Immature natural killer cell (primary cell): ENCODE measurements around the gene GINS2. TPM values are rescaled to one million over a fixed set of nuclear protein-coding genes. Genes with fewer than 3 reads are reported as not detected.

ENCODE experiments used
- DNase-seq, 3 donors: peaks; one replicate each; pipeline ENCODE4 v3.0.0; 2022; ENCODE audit warnings: mixed read lengths in 1 of 3
- H3K27ac Mint-ChIP-seq, 6 donors: one replicate each; pipeline ENCODE4 v1.8.0; 2020; ENCODE audit warnings: mixed read lengths in 6 of 6, mild to moderate bottlenecking in 5 of 6, inconsistent platforms in 4 of 6, moderate library complexity in 3 of 6
- H3K27me3 Mint-ChIP-seq, 3 donors: one replicate each; pipeline ENCODE4 v1.8.0; 2020 to 2021; ENCODE audit warnings: low read depth in 3 of 3, mild to moderate bottlenecking in 3 of 3, mixed read lengths in 3 of 3, moderate library complexity in 3 of 3, inconsistent platforms in 1 of 3
- H3K36me3 Mint-ChIP-seq, 3 donors: one replicate each; pipeline ENCODE4 v1.8.0; 2020; ENCODE audit warnings: mixed read lengths in 3 of 3, inconsistent platforms in 2 of 3, mild to moderate bottlenecking in 2 of 3
- H3K4me1 Mint-ChIP-seq, 2 donors: one replicate each; pipeline ENCODE4 v1.8.0; 2020; ENCODE audit warnings: inconsistent platforms in 2 of 2, mild to moderate bottlenecking in 2 of 2, mixed read lengths in 2 of 2, moderate library complexity in 1 of 2
- H3K4me3 Mint-ChIP-seq, 5 donors: one replicate each; pipeline ENCODE4 v1.8.0; 2020; ENCODE audit warnings: mild to moderate bottlenecking in 5 of 5, mixed read lengths in 5 of 5, inconsistent platforms in 3 of 5, moderate library complexity in 3 of 5
- H3K9me3 Mint-ChIP-seq, 6 donors: one replicate each; pipeline ENCODE4 v1.8.0; 2020; ENCODE audit warnings: mild to moderate bottlenecking in 6 of 6, mixed read lengths in 6 of 6, inconsistent platforms in 4 of 6, moderate library complexity in 3 of 6
- polyA plus RNA-seq, 3 donors: library from polyadenylated mRNA; unstranded; fragments of 300-500 nt; fragmentation: Illumina TruSeq; gene quantifications; one replicate each; pipeline ENCODE4 v1.2.3, GENCODE V29; 2021

Gene GINS2
- polyA plus RNA-seq, 3 donors from 2014 or later = 2.0 to 2.1 TPM; not detected in 1

- H3K27me3 Mint-ChIP-seq = peaks cover 0 to 11% (median 7%) of the 10 kb centered on the region in 3 donors
- H3K36me3 Mint-ChIP-seq = peaks cover 11 to 46% (median 23%) of the 10 kb centered on the region in 3 donors
- DNase-seq = no peak
- peak overlapping the region in 2 of 6 donors; percentile 10 to 37 for H3K27ac Mint-ChIP-seq
- no peaks in the 10 kb centered on the region for H3K9me3 Mint-ChIP-seq
- no peak overlapping the region for H3K4me3 Mint-ChIP-seq
- H3K4me1 Mint-ChIP-seq = peaks cover under 1 to 2% of the 10 kb centered on the region in 2 donors
These were observed 24.0 kb downstream of the GINS2 start for GRCh38 chr16:85664580-85665372.

DNA sequence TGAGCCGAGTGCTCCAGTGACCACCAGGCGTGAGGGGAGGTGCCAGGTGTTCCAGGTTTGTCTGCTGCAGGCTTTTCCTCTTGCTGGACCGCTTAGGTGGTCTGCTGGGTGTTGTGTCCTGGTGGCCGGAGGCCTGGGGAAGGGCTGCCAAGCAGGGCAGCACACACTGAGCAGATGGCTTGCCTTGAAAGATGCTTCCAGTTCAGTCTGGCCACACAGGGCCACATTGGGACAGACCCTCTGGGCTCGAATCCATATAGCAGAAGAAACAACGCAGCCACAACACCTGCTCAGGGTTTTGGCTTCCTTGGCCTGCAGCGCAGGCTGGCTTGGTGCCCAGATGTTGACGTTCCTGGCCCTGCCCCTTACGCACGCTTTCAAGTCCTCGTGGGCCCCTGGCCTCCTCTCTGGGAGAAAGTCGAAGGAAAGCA, 24.8 kb downstream of the GINS2 start:
- H3K4me1 Mint-ChIP-seq = peaks cover 4 to 10% of the 10 kb centered on the region in 2 donors
- H3K27me3 Mint-ChIP-seq = peaks cover 0 to 8% (median 7%) of the 10 kb centered on the region in 3 donors
- peak overlapping the region in 1 of 6 donors; percentile 28 for H3K27ac Mint-ChIP-seq
- DNase-seq = no peak
- H3K9me3 Mint-ChIP-seq = no peaks in the 10 kb centered on the region
- peaks cover 7 to 42% (median 17%) of the 10 kb centered on the region in 3 donors for H3K36me3 Mint-ChIP-seq
- H3K4me3 Mint-ChIP-seq = no peak overlapping the region

DNA sequence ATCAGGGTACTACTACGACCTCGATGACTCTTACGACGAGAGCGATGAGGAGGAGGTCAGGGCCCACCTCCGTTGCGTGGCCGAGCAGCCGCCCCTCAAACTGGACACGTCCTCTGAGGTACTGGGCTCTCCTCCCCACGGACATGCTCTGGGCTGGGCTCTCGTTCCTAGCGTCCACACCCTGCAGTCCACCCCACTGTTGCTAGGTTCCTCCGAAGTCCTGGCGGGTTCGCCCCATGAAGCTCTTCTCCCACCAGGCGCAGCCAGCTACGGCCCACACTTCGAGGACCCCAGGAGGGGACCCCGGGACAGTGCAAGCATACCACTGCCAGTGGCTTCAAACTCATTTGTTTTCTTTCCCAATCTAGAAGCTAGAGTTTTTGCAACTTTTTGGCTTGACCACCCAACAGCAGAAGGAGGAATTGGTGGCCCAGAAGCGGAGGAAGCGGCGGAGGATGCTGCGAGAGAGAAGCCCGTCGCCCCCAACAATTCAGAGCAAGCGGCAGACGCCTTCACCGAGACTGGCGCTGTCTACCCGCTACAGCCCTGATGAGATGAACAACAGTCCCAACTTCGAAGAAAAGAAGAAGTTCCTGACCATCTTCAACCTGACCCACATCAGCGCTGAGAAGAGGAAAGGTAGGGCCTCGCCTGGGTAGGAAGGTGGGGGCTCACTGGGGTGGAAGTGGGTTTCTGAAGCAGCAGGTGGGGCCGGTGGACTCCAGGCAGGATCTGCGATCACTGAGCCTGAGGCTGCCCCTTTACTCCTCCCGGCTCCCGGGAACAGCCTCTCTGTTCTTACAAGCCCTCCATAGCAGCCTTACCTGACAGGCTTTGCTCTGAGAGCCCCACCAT, 25.6 kb downstream of the GINS2 start:
- H3K36me3 Mint-ChIP-seq = peaks cover 7 to 43% (median 17%) of the 10 kb centered on the region in 3 donors
- H3K27ac Mint-ChIP-seq = peak overlapping the region in 1 of 6 donors; percentile 28
- H3K9me3 Mint-ChIP-seq = no peaks in the 10 kb centered on the region

DNA sequence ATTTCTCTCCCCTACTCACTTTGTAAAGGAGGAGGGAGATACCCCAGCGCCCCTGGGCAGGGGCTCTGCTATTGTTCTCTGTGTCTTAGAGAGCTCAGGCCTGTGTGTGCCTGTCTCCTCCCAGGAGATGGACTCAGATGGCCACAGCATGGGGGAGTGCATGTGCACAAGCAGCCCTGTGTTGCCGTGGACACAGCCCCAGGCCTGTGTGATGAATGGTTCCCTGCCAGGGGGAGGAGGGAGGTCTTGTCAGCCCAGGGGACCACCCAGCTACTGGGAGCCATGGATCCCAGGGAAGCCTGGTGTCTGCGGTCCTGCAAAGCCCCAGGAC, 26.3 kb downstream of the GINS2 start:
- H3K27ac Mint-ChIP-seq = peak overlapping the region in 2 of 6 donors; percentile 65 to 67
- H3K9me3 Mint-ChIP-seq = no peaks in the 10 kb centered on the region
- peaks cover 2 to 9% (median 7%) of the 10 kb centered on the region in 3 donors for H3K27me3 Mint-ChIP-seq
- peaks cover 7 to 46% (median 21%) of the 10 kb centered on the region in 3 donors for H3K36me3 Mint-ChIP-seq
- peaks cover 5 to 10% of the 10 kb centered on the region in 2 donors for H3K4me1 Mint-ChIP-seq
- no peak overlapping the region for H3K4me3 Mint-ChIP-seq
- DNase-seq = no peak

More for the DNA sequence above, 25.6 kb downstream of the GINS2 start:
- DNase-seq = no peak
- Mint-ChIP-seq H3K4me3 (no peak overlapping the region), H3K4me1 (peaks cover 4 to 10% of the 10 kb centered on the region in 2 donors), H3K27me3 (peaks cover 0 to 8% (median 7%) of the 10 kb centered on the region in 3 donors)

- Mint-ChIP-seq H3K9me3 (no peaks in the 10 kb centered on the region), H3K36me3 (peaks cover 7 to 46% (median 22%) of the 10 kb centered on the region in 3 donors), H3K27me3 (peaks cover 4 to 7% (median 7%) of the 10 kb centered on the region in 3 donors), H3K4me1 (peaks cover 5 to 10% of the 10 kb centered on the region in 2 donors), H3K27ac (no peak overlapping the region), H3K4me3 (no peak overlapping the region)
- no peak for DNase-seq
These were observed 26.8 kb downstream of the GINS2 start for GRCh38 chr16:85661740-85662481.

GRCh38 chr16:85660843-85661739, 27.7 kb downstream of the GINS2 start:
- H3K36me3 Mint-ChIP-seq = peaks cover 7 to 38% (median 18%) of the 10 kb centered on the region in 3 donors
- H3K27me3 Mint-ChIP-seq = peaks cover 4 to 9% (median 7%) of the 10 kb centered on the region in 3 donors
- no peak overlapping the region for H3K27ac Mint-ChIP-seq
- no peaks in the 10 kb centered on the region for H3K9me3 Mint-ChIP-seq
- no peak for DNase-seq
- no peak overlapping the region for H3K4me3 Mint-ChIP-seq
- H3K4me1 Mint-ChIP-seq = peaks cover 5 to 10% of the 10 kb centered on the region in 2 donors

DNA sequence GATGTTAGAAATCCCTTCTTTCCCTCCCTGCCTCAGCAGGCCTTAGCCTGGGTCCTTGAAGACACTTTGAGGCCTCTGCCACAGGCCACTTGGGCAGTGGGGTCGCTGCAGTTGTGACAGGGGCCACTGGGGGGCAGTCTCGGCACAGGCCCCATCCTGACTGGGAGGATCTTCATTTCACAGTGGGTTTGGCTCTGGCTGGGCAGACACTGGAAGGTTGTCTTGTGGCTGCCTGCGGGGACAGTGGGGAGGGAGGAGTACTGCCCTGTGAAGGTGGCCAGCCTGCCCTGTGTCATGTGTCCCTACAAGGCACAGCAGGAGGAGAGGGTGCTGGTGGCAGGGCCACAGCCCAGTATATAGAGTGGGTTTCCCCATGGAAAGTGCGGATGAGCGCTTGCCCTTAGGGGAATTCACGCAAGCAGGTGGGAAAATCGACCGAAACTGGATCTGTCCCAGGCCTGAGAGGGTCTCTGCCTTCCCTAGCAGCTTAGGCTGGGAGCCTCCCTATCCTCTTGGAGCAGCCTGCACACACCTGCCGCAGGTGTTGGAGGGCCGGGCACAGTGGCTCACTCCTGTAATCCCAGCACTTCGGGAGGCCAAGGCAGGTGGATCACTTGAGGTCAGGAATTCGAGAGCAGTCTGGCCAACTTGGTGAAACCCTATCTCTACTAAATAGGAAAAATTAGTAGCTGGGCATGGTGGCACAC, 28.8 kb downstream of the GINS2 start:
- peaks cover 5 to 10% of the 10 kb centered on the region in 2 donors for H3K4me1 Mint-ChIP-seq
- H3K9me3 Mint-ChIP-seq = no peaks in the 10 kb centered on the region
- peak; percentile 38 to 47 (median 44) for DNase-seq
- peaks cover 4 to 8% (median 5%) of the 10 kb centered on the region in 3 donors for H3K27me3 Mint-ChIP-seq
- H3K36me3 Mint-ChIP-seq = peaks cover 0 to 28% (median 10%) of the 10 kb centered on the region in 3 donors
- H3K4me3 Mint-ChIP-seq = no peak overlapping the region
- peak overlapping the region; percentile 30 to 81 (median 66) for H3K27ac Mint-ChIP-seq

GRCh38 chr16:85659336-85659735, 29.4 kb downstream of the GINS2 start:
- Mint-ChIP-seq H3K27me3 (peaks cover 4 to 8% (median 6%) of the 10 kb centered on the region in 3 donors), H3K4me1 (peaks cover 5 to 10% of the 10 kb centered on the region in 2 donors), H3K4me3 (no peak overlapping the region), H3K36me3 (peaks cover 0 to 21% (median 8%) of the 10 kb centered on the region in 3 donors), H3K27ac (peak overlapping the region in 5 of 6 donors; percentile 30 to 81 (median 59)), H3K9me3 (no peaks in the 10 kb centered on the region)
- no peak for DNase-seq

- no peak for DNase-seq
- Mint-ChIP-seq H3K9me3 (no peaks in the 10 kb centered on the region), H3K27ac (peak overlapping the region in 1 of 6 donors; percentile 72), H3K36me3 (peaks cover 0 to 20% (median 8%) of the 10 kb centered on the region in 3 donors), H3K4me3 (no peak overlapping the region), H3K4me1 (peaks cover 7 to 10% of the 10 kb centered on the region in 2 donors), H3K27me3 (peaks cover 4 to 12% (median 8%) of the 10 kb centered on the region in 3 donors)
These were observed 30.0 kb downstream of the GINS2 start for GRCh38 chr16:85658504-85659326.

- H3K4me1 Mint-ChIP-seq = peaks cover 7 to 10% of the 10 kb centered on the region in 2 donors
- peaks cover 8 to 14% (median 12%) of the 10 kb centered on the region in 3 donors for H3K27me3 Mint-ChIP-seq
- H3K9me3 Mint-ChIP-seq = no peaks in the 10 kb centered on the region
- H3K27ac Mint-ChIP-seq = peak overlapping the region in 1 of 6 donors; percentile 50
- H3K36me3 Mint-ChIP-seq = peaks cover 0 to 16% (median 8%) of the 10 kb centered on the region in 3 donors
- H3K4me3 Mint-ChIP-seq = no peak overlapping the region
- DNase-seq = no peak
These were observed 30.8 kb downstream of the GINS2 start for GRCh38 chr16:85657996-85658395.

DNA sequence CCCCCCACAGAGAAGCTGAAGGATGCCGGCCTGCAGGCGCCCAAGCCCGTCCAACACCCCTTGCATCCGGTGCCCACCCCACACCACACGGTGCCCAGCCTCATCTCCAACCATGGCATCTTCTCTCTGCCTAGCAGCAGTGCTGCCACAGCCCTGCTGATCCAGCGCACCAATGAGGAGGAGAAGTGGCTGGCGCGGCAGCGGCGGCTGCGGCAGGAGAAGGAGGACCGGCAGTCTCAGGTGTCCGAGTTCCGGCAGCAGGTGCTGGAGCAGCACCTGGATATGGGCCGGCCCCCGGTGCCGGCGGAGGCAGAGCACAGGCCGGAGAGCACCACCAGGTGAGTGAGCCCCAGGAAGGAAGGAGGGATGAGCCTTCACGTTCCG, 31.5 kb downstream of the GINS2 start:
- Mint-ChIP-seq H3K27me3 (peaks cover 8 to 17% (median 16%) of the 10 kb centered on the region in 3 donors), H3K4me1 (peaks cover 8 to 10% of the 10 kb centered on the region in 2 donors), H3K36me3 (peaks cover 0 to 13% (median 8%) of the 10 kb centered on the region in 3 donors), H3K9me3 (no peaks in the 10 kb centered on the region), H3K4me3 (no peak overlapping the region), H3K27ac (peak overlapping the region in 1 of 6 donors; percentile 71)
- no peak for DNase-seq
